Measurements from ENCODE around the gene CFAP73. TPM values are rescaled to one million over a fixed set of nuclear protein-coding genes. Genes with fewer than 3 reads are reported as not detected.

CFAP73 gene
- total and polyA plus RNA-seq, 2 experiments from 2014 or later = 0.50 to 0.59 TPM

DNA sequence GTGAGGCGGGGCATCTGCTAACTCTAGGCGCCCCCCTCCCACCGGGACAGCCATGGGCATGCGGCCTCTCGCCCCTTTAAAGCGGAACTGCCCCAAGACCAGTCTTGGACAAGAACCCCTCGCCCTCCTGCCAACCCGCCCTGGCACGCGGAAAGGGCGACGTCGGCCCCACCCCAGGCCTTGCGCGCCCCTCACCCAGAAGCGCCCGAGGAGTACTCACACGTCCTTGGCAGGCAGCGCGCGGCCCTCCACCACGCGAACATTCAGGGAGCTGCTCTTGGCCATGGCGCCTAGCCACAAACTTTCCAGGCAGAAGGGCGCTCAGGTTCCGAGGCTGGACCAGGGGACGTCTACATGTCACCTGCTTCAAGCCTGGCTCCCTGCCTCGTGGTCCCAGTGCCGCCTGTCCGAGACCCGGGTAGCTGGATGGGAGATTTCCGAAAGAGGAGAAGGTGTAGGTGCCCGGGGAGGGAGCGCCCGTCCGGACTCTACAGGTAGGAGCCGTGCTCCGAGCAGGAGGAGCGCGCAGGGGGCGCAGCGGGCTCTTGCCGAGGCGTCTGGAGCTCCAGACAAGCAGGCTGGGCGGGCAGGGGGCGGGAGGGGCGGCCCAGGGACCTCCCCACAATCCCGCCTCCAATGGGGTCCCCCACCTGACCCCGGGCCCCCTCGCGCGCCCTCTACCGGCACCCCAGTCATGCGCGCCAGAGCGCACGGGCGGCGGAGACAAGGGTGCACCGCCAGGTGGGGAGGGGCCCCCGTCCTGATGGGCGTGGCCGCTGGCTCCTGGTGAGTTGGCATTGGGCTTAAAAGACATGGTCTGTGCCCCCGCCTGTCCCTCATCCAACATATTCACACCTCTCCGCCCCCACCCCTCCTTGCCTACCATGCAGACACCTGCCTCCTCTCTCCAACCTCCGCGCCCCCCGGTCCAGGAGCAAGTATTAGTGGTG, 14.1 kb upstream of the CFAP73 start, which contains the start of gene RASAL1 (continued):
- TF ChIP-seq, protein P1, sequence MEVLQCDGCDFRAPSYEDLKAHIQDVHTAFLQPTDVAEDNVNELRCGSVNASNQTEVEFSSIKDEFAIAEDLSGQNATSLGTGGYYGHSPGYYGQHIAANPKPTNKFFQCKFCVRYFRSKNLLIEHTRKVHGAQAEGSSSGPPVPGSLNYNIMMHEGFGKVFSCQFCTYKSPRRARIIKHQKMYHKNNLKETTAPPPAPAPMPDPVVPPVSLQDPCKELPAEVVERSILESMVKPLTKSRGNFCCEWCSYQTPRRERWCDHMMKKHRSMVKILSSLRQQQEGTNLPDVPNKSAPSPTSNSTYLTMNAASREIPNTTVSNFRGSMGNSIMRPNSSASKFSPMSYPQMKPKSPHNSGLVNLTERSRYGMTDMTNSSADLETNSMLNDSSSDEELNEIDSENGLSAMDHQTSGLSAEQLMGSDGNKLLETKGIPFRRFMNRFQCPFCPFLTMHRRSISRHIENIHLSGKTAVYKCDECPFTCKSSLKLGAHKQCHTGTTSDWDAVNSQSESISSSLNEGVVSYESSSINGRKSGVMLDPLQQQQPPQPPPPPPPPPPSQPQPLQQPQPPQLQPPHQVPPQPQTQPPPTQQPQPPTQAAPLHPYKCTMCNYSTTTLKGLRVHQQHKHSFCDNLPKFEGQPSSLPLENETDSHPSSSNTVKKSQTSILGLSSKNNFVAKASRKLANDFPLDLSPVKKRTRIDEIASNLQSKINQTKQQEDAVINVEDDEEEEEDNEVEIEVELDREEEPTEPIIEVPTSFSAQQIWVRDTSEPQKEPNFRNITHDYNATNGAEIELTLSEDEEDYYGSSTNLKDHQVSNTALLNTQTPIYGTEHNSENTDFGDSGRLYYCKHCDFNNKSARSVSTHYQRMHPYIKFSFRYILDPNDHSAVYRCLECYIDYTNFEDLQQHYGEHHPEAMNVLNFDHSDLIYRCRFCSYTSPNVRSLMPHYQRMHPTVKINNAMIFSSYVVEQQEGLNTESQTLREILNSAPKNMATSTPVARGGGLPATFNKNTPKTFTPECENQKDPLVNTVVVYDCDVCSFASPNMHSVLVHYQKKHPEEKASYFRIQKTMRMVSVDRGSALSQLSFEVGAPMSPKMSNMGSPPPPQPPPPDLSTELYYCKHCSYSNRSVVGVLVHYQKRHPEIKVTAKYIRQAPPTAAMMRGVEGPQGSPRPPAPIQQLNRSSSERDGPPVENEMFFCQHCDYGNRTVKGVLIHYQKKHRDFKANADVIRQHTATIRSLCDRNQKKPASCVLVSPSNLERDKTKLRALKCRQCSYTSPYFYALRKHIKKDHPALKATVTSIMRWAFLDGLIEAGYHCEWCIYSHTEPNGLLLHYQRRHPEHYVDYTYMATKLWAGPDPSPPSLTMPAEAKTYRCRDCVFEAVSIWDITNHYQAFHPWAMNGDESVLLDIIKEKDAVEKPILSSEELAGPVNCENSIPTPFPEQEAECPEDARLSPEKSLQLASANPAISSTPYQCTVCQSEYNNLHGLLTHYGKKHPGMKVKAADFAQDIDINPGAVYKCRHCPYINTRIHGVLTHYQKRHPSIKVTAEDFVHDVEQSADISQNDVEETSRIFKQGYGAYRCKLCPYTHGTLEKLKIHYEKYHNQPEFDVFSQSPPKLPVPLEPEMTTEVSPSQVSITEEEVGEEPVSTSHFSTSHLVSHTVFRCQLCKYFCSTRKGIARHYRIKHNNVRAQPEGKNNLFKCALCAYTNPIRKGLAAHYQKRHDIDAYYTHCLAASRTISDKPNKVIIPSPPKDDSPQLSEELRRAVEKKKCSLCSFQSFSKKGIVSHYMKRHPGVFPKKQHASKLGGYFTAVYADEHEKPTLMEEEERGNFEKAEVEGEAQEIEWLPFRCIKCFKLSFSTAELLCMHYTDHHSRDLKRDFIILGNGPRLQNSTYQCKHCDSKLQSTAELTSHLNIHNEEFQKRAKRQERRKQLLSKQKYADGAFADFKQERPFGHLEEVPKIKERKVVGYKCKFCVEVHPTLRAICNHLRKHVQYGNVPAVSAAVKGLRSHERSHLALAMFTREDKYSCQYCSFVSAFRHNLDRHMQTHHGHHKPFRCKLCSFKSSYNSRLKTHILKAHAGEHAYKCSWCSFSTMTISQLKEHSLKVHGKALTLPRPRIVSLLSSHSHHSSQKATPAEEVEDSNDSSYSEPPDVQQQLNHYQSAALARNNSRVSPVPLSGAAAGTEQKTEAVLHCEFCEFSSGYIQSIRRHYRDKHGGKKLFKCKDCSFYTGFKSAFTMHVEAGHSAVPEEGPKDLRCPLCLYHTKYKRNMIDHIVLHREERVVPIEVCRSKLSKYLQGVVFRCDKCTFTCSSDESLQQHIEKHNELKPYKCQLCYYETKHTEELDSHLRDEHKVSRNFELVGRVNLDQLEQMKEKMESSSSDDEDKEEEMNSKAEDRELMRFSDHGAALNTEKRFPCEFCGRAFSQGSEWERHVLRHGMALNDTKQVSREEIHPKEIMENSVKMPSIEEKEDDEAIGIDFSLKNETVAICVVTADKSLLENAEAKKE (CRISPR knock-in tag; IDR thresholded peaks at IDR 0.05) = no peak
- TF ChIP-seq NANOG (IDR thresholded peaks at IDR 0.05; ENCODE audit: borderline replicate concordance) = no peak

- Histone ChIP-seq H3K4me3 (peak overlapping the region; percentile 80), H3K36me3 (ENCODE audit: insufficient read depth) (no peaks in the 10 kb centered on the region), H3K27ac (ENCODE audit: low read depth) (no peak overlapping the region), H3K4me1 (ENCODE audit: insufficient read depth) (peaks cover 14% of the 10 kb centered on the region), H3K27me3 (ENCODE audit: insufficient read depth) (peaks cover 8% of the 10 kb centered on the region), H3K4me2 (peak overlapping the region; percentile 98), H2AFZ (peak overlapping the region; percentile 99), H3K9me2 (ENCODE audit: insufficient read depth) (no peaks in the 10 kb centered on the region), H4K20me1 (replicated peaks; ENCODE audit: insufficient read depth) (no peaks in the 10 kb centered on the region), H3F3A (replicated peaks; ENCODE audit: low read depth) (0 out of 2 replicates have a peak, but pooled peaks cover 4% of the 10 kb centered on the region), H3K79me2 (replicated peaks; ENCODE audit: insufficient read depth) (no peaks in the 10 kb centered on the region)
- peak overlapping the region; percentile 71 for H3K27ac Mint-ChIP-seq
- H3K36me3 Mint-ChIP-seq (ENCODE audit: low read depth) = no peaks in the 10 kb centered on the region
- no peaks in the 10 kb centered on the region for H3K9me3 Mint-ChIP-seq
- peak; percentile 55 for DNase-seq (ENCODE audit: low spot score)
- ATAC-seq = peak; percentile 12
- H3K27me3 Mint-ChIP-seq (ENCODE audit: insufficient read depth, low read depth, poor library complexity) = peaks cover 21% of the 10 kb centered on the region
- H3K4me3 Mint-ChIP-seq = peak overlapping the region; percentile 83
- TF ChIP-seq EZH2 (IDR thresholded peaks at IDR 0.05; ENCODE audit: low read depth, unreplicated experiment) (no peak), CREB1 (CRISPR knock-in tag; IDR thresholded peaks at IDR 0.05; ENCODE audit: low read depth) (peak; percentile 46), EZH2phosphoT487 (IDR thresholded peaks at IDR 0.05; ENCODE audit: unreplicated experiment) (no peak), ZNF331 (CRISPR knock-in tag; IDR thresholded peaks at IDR 0.05; ENCODE audit: low read depth) (no peak), STAT1 (IDR thresholded peaks at IDR 0.05; ENCODE audit: unreplicated experiment) (no peak), POLR2AphosphoS5 (IDR thresholded peaks at IDR 0.05; ENCODE audit: low read depth) (no peak)
- TF ChIP-seq, protein P2, sequence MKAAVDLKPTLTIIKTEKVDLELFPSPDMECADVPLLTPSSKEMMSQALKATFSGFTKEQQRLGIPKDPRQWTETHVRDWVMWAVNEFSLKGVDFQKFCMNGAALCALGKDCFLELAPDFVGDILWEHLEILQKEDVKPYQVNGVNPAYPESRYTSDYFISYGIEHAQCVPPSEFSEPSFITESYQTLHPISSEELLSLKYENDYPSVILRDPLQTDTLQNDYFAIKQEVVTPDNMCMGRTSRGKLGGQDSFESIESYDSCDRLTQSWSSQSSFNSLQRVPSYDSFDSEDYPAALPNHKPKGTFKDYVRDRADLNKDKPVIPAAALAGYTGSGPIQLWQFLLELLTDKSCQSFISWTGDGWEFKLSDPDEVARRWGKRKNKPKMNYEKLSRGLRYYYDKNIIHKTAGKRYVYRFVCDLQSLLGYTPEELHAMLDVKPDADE (IDR thresholded peaks at IDR 0.05) = no peak
- H3K4me1 Mint-ChIP-seq = peaks cover 15% of the 10 kb centered on the region
Measured at GRCh38 chr12:113136128-113136989, 13.2 kb upstream of the CFAP73 start.
